PC-9 (cell line): Measurements from ENCODE around the gene TCEAL9.

ENCODE experiments used
- EZH2 ChIP-seq: fragments of 200-600 bp; sonication (generic); IDR thresholded peaks from 2 replicates; pipeline ENCODE4 v1.8.0; 2017; ENCODE audit warnings: antibody characterized with exemption, low read depth
- TF ChIP-seq, protein P1 (sequence below): fragments of 200-600 bp; sonication (generic); conservative IDR thresholded peaks from 2 replicates; pipeline ENCODE4 v1.6.1; 2017; ENCODE audit warnings: mixed run types, antibody characterized with exemption, mild to moderate bottlenecking, moderate library complexity

DNA sequence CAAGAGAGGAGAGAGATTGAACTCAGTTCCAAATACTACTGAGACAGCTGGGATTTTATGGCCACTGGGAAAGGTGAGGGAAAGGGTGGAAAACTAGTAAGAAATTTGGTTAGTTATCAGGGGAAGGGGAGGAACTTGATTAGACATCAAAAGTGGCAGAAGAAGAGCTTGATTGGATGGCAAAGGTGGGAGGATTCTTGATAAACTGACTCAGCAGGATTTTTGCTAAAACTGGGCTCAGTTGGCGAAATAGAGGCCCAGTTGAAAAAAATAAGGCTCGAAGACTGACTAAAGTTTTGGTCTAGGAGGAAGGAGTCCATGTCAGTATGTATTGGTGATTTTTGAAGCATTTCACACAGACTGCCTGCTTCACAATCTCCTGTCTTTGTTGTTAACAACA, 30.0 kb downstream of the TCEAL9 start:
- TF ChIP-seq, protein P1, sequence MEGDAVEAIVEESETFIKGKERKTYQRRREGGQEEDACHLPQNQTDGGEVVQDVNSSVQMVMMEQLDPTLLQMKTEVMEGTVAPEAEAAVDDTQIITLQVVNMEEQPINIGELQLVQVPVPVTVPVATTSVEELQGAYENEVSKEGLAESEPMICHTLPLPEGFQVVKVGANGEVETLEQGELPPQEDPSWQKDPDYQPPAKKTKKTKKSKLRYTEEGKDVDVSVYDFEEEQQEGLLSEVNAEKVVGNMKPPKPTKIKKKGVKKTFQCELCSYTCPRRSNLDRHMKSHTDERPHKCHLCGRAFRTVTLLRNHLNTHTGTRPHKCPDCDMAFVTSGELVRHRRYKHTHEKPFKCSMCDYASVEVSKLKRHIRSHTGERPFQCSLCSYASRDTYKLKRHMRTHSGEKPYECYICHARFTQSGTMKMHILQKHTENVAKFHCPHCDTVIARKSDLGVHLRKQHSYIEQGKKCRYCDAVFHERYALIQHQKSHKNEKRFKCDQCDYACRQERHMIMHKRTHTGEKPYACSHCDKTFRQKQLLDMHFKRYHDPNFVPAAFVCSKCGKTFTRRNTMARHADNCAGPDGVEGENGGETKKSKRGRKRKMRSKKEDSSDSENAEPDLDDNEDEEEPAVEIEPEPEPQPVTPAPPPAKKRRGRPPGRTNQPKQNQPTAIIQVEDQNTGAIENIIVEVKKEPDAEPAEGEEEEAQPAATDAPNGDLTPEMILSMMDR: no peak
- no peak for TF ChIP-seq EZH2
